Testis (tissue), 2 donors: ENCODE results near the gene DOCK11.

Source experiments
- POLR2A ChIP-seq: fragments of 450-650 bp; IDR thresholded peaks from one replicate; pipeline ENCODE4 v1.6.1; 2017; ENCODE audit warnings: antibody characterized with exemption, mild to moderate bottlenecking, moderate library complexity
- TF ChIP-seq, protein P1 (sequence below), 3 experiments: fragments of 450-650 bp in 2 of 3; fragments of 200-600 bp in 1 of 3; sonication (generic) in 1 of 3; IDR thresholded peaks; one replicate each; pipeline ENCODE4 v1.5.1; 2016 to 2019; ENCODE audit warnings: antibody characterized with exemption in 3 of 3, mild to moderate bottlenecking in 2 of 3, moderate library complexity in 1 of 3

DNA sequence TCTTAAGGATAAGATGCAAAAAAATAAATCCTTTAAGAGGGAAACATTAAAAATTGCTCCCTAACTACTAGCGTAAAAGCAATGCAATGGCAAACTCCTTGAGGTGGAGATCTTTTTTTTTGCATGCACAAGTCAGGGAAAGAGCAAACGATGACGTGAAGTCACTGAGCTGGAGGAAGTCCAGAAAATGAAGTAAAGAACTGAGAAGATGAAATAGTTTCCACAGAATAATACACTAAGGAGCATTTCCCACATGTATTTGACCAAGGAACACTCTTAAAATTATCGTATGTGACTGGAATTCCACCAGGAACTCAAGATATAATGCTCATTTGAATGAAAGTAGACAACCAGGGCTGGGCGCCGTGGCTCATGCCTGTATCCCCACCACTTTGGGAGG lies 21.0 kb upstream of the DOCK11 start:
- TF ChIP-seq POLR2A: no peak
- TF ChIP-seq, protein P1, sequence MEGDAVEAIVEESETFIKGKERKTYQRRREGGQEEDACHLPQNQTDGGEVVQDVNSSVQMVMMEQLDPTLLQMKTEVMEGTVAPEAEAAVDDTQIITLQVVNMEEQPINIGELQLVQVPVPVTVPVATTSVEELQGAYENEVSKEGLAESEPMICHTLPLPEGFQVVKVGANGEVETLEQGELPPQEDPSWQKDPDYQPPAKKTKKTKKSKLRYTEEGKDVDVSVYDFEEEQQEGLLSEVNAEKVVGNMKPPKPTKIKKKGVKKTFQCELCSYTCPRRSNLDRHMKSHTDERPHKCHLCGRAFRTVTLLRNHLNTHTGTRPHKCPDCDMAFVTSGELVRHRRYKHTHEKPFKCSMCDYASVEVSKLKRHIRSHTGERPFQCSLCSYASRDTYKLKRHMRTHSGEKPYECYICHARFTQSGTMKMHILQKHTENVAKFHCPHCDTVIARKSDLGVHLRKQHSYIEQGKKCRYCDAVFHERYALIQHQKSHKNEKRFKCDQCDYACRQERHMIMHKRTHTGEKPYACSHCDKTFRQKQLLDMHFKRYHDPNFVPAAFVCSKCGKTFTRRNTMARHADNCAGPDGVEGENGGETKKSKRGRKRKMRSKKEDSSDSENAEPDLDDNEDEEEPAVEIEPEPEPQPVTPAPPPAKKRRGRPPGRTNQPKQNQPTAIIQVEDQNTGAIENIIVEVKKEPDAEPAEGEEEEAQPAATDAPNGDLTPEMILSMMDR (IDR thresholded peaks at IDR 0.05): no peak
